Urothelium cell line (cell line): Measurements from ENCODE around the gene PAAF1.
"Not testable (repeated sequence)": the region's sequence is repeated elsewhere in the genome, so short reads cannot be mapped to it uniquely, and the experiment has no call there.

Experiments used
- DNase-seq: peaks from one replicate; pipeline ENCODE4 v3.0.0; 2011; ENCODE audit warnings: low spot score, mixed read lengths
- FAIRE-seq: peaks from 2 replicates; lab custom pipeline; 2011; peaks lifted over from hg19 to GRCh38; lab: Jason Lieb, UNC

PAAF1 gene

GRCh38 chr11:73878771-73879170, 2.0 kb downstream of the PAAF1 start:
- FAIRE-seq, result no peak

GRCh38 chr11:73880449-73880848, 3.6 kb downstream of the PAAF1 start:
- DNase-seq, FAIRE-seq: not testable (repeated sequence)

More at GRCh38 chr11:73878771-73879170, 2.0 kb downstream of the PAAF1 start:
- DNase-seq, result no peak

- DNase-seq, result no peak
- FAIRE-seq, result no peak
Observed at GRCh38 chr11:73883856-73884255, 7.1 kb downstream of the PAAF1 start.

- DNase-seq, result no peak
- FAIRE-seq, result no peak
Observed at GRCh38 chr11:73888244-73888643, 11.4 kb downstream of the PAAF1 start.

- DNase-seq, result no peak
- no peak for FAIRE-seq
Observed at GRCh38 chr11:73889019-73889418, 12.2 kb downstream of the PAAF1 start.

GRCh38 chr11:73889536-73889935, 12.7 kb downstream of the PAAF1 start:
- no peak for DNase-seq
- FAIRE-seq, result no peak

- DNase-seq, result no peak
- FAIRE-seq, result no peak
Observed at GRCh38 chr11:73893041-73893440, 16.2 kb downstream of the PAAF1 start.

DNA sequence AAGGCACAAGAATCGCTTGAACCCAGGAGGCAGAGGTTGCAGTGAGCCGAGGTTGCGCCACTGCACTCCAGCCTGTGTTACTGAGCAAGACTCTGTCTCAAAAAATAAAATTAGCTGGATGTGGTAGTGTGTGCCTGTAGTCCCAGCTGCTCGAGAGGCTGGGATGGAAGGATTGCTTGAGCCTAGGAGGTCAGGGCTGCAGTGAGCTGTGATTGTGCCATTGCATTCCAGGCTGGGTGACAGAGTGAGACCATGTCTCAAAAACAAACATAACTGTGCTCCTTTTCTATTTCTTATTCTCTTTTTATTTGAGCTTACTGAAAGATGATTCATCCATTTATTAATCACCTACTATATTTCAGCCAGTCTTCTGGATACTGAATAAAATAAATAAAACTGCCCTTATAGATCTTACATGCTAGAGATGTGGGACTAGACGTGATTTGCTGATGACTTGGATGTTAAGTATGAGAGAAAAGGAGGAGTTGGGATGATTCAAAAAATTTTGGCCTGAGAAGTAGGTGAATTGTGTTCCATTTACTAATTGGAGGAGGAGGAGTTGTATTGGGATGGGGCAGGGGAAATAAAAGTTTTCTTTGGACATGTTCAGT, 18.0 kb downstream of the PAAF1 start:
- FAIRE-seq (no peak), DNase-seq (no peak)

DNA sequence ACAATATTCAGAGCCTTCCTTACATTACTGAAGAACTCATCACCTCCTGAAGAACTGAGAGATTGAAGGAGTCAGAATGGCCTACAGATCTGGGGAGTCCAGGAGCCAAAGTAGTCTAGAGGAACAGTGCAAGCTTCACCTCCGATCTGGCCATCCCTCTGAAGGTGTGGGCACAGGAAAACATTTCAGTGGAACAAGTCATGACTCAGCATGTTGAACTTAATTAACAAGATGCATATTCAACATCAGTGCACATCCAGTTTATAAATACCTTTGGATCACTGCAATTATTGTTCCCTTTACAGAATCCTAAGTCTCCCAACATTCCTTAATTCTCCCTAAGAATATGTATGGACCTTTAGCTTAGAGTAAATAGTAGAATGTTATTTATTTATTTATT, 25.5 kb downstream of the PAAF1 start:
- DNase-seq, result no peak
- FAIRE-seq, result no peak

- no peak for FAIRE-seq
- peak; percentile 73 for DNase-seq
Observed at GRCh38 chr11:73907191-73907590, 30.4 kb downstream of the PAAF1 start.

- no peak for FAIRE-seq
- no peak for DNase-seq
Observed at GRCh38 chr11:73912026-73912425, 35.2 kb downstream of the PAAF1 start.

- FAIRE-seq (no peak), DNase-seq (no peak)
Observed at GRCh38 chr11:73913472-73913871, 36.7 kb downstream of the PAAF1 start.

DNA sequence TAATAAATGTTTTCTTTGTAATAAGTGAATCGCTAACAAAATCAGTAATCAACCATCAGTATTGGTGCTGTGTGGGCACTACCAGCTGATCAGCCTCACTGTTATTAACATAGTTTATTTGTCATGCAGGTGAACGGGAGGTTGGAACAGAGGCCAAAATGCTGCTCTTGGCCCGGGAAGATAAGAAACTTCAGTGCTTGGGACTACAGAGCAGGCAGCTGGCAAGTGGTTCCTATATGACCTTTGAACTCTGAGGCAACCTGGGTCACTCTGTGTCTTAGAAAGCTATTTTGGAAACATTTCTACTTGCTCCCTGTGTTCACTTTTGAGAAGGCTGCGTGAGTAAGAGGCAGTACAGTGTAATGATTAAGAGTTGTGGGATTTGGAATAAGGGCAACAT, 37.5 kb downstream of the PAAF1 start:
- FAIRE-seq (no peak), DNase-seq (no peak)

GRCh38 chr11:73916435-73916834, 39.6 kb downstream of the PAAF1 start:
- no peak for FAIRE-seq
- DNase-seq, result no peak

- DNase-seq (no peak), FAIRE-seq (no peak)
Observed at GRCh38 chr11:73921180-73921579, 44.4 kb downstream of the PAAF1 start.

GRCh38 chr11:73929388-73929787, 52.6 kb downstream of the PAAF1 start:
- FAIRE-seq, result no peak
- no peak for DNase-seq

- no peak for FAIRE-seq
- DNase-seq, result peak; percentile 57
Observed at GRCh38 chr11:73931039-73931645, 54.3 kb downstream of the PAAF1 start.

DNA sequence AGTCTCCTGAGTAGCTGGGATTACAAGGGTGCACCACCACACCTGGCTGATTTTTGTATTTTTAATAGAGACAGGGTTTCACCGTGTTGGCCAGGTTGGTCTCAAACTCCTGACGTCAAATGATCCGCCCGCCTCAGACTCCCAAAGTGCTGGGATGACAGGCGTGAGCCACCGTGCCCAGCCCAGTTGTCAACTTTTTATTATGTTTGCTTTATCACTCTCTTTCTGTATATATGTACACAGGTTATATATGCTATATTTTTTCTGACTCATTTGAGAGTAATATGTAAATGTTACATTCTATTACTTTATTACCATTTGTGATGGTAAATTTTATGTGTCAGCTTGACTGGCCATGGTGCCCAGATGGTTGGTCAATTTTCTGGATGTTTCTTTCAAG, 55.2 kb downstream of the PAAF1 start:
- DNase-seq (no peak), FAIRE-seq (no peak)

GRCh38 chr11:73932781-73933180, 56.0 kb downstream of the PAAF1 start:
- DNase-seq, result no peak
- FAIRE-seq, result no peak

DNA sequence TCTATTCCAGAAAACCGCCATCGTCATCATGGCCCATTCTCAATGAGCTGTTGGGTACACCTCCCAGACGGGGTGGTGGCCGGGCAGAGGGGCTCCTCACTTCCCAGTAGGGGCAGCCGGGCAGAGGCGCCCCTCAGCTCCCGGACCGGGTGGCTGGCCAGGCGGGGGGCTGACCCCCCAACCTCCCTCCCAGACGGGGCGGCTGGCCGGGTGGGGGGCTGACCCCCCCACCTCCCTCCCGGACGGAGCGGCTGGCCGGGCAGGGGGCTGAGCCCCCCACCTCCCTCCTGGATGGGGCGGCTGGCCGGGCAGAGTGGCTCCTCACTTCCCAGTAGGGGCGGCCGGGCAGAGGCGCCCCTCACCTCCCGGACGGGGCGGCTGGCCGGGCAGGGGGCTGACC, 59.2 kb downstream of the PAAF1 start:
- not testable (repeated sequence) for DNase-seq, FAIRE-seq

DNA sequence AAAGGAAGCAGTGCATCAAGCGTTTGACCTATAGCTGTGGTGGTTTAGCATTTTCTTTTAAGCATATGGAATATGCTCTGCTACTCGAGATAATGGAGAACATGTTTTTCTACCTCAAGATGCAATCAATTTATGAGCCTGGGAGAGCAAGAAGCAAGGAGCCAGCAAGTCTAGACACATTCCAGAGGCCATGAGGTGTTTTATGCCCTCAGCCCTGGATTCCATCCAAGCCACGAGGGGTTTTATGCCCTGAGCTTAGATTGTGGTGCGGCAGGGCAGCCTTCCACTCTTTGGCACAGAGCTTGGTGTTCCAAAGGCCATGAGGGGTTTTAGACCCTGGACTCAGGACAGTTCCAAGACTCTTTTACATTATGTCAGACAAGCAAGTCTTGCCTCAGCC, 62.3 kb downstream of the PAAF1 start:
- FAIRE-seq (no peak), DNase-seq (peak; percentile 25)

DNA sequence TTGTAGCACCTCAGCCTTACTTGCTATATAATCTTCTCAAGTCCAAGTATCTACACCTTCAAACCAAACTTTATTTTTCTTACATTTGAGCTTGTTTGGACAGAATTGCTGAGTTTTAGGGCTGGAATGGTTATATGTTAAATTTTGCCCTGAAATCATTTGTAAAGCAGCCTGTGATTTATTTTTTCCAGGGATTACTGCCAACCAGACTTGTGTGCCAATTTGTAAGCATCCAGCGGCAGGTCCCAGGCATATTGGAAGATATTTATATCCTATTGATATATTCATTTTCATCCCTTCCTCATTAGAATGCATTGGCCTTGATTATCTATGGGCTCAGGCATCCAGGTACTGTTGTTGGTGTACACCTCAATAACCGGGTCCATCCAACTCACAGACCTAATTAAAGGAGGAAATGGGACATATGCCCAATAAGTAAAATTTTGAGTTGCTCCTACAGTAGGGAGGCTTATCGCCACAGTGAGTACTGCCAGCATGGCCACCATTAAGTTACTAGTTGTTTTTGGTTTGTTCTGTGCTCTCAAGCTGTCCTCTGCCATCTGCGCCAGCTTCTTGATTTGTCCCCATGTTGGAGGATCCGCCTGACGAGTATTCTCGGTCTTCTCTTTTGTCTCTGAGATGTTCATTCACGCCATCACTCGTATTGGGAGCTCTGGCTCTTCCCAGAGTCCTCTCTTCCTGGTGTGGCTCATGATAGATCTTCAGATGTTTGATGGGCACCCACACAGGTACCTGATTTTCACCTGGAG, 64.2 kb downstream of the PAAF1 start:
- FAIRE-seq (no peak), DNase-seq (no peak)
